Neural cell (in vitro differentiated cells): Measurements from ENCODE around the gene ABCA4.

Experiments used
- EZH2 ChIP-seq: fragments of 200-600, 300-800 bp; shearing (Covaris generic), sonication (generic); IDR thresholded peaks from 2 replicates; pipeline ENCODE4 v1.6.1; 2014; ENCODE audit warnings: antibody characterized with exemption, low read length, borderline replicate concordance, mild to moderate bottlenecking; ENCODE audit not compliant: insufficient read depth, poor library complexity, severe bottlenecking
- POLR2AphosphoS5 ChIP-seq: IDR thresholded peaks from 2 replicates; pipeline ENCODE4 v1.6.1; 2012
- RAD21 ChIP-seq: fragments of 450-650 bp; conservative IDR thresholded peaks from 2 replicates; pipeline ENCODE4 v1.6.1; 2014; ENCODE audit warnings: antibody characterized with exemption, mild to moderate bottlenecking, moderate library complexity
- SMC3 ChIP-seq: fragments of 450-650 bp; conservative IDR thresholded peaks from 2 replicates; pipeline ENCODE4 v1.6.1; 2014; ENCODE audit warnings: antibody characterized with exemption, mild to moderate bottlenecking, moderate library complexity; ENCODE audit not compliant: poor library complexity
- TF ChIP-seq, protein P1 (sequence below): fragments of 450-650 bp; IDR thresholded peaks from 2 replicates; pipeline ENCODE4 v1.5.1; 2014; ENCODE audit warnings: antibody characterized with exemption, mild to moderate bottlenecking, moderate library complexity; ENCODE audit not compliant: poor library complexity, severe bottlenecking
- TF ChIP-seq, protein P2 (sequence below): IDR thresholded peaks from 2 replicates; pipeline ENCODE4 v1.6.1; 2012; ENCODE audit warnings: borderline replicate concordance

DNA sequence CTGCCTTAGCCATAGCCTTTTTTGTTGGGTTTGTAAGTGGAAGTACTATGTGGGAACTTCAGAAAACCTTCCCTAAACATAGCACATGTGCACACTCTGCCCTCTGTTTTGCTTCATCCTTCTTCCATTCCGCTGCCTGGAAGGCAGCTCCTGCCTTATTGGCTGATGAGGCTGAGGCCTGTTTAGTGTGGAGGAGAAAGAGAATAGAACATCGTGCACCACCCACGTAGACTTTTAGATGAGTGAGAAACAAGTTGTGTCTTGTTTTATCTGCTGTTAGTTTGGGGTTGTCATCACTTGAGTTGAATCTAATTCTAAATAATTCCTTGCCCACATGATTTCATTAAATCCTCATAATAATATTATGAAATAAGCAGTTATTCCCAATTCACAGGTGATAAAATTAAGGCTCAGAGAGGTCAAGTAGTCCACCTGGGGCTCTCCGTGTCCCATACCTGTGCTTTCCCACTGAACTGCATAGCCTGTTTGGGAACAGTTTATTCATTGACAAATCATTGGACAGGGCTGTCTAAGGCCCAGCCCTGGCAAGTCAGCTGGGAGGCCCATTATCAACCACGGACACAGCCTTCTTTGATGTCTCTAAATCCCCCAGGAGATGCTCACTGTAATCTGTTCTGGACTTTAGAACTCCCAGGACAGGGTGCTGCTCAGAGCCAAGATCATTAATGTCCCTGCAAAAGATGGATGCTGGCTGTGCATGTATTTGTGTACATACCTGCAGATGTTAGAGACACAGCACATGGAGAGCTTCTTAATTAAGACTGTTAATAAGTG lies 93.0 kb downstream of the ABCA4 start:
- TF ChIP-seq, protein P1, sequence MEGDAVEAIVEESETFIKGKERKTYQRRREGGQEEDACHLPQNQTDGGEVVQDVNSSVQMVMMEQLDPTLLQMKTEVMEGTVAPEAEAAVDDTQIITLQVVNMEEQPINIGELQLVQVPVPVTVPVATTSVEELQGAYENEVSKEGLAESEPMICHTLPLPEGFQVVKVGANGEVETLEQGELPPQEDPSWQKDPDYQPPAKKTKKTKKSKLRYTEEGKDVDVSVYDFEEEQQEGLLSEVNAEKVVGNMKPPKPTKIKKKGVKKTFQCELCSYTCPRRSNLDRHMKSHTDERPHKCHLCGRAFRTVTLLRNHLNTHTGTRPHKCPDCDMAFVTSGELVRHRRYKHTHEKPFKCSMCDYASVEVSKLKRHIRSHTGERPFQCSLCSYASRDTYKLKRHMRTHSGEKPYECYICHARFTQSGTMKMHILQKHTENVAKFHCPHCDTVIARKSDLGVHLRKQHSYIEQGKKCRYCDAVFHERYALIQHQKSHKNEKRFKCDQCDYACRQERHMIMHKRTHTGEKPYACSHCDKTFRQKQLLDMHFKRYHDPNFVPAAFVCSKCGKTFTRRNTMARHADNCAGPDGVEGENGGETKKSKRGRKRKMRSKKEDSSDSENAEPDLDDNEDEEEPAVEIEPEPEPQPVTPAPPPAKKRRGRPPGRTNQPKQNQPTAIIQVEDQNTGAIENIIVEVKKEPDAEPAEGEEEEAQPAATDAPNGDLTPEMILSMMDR, result no peak
- TF ChIP-seq RAD21 (no peak), EZH2 (no peak), POLR2AphosphoS5 (no peak), SMC3 (no peak)
- TF ChIP-seq, protein P2, sequence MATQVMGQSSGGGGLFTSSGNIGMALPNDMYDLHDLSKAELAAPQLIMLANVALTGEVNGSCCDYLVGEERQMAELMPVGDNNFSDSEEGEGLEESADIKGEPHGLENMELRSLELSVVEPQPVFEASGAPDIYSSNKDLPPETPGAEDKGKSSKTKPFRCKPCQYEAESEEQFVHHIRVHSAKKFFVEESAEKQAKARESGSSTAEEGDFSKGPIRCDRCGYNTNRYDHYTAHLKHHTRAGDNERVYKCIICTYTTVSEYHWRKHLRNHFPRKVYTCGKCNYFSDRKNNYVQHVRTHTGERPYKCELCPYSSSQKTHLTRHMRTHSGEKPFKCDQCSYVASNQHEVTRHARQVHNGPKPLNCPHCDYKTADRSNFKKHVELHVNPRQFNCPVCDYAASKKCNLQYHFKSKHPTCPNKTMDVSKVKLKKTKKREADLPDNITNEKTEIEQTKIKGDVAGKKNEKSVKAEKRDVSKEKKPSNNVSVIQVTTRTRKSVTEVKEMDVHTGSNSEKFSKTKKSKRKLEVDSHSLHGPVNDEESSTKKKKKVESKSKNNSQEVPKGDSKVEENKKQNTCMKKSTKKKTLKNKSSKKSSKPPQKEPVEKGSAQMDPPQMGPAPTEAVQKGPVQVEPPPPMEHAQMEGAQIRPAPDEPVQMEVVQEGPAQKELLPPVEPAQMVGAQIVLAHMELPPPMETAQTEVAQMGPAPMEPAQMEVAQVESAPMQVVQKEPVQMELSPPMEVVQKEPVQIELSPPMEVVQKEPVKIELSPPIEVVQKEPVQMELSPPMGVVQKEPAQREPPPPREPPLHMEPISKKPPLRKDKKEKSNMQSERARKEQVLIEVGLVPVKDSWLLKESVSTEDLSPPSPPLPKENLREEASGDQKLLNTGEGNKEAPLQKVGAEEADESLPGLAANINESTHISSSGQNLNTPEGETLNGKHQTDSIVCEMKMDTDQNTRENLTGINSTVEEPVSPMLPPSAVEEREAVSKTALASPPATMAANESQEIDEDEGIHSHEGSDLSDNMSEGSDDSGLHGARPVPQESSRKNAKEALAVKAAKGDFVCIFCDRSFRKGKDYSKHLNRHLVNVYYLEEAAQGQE, result no peak
